Measurements from ENCODE around the gene DNAAF8. TPM values are rescaled to one million over a fixed set of nuclear protein-coding genes. Genes with fewer than 3 reads are reported as not detected.

DNAAF8 gene
- total and polyA plus RNA-seq, 8 donors, result 0.23 to 1.0 (median 0.58) TPM

- no peak for DNase-seq
- WGBS, 2 donors, result 91 to 95% methylated on average over 23 of the region's 23 CpGs
- H3K4me3 ChIP-seq, result no peak overlapping the region
- H3K9me3 ChIP-seq, result no peaks in the 10 kb centered on the region
- H3K36me3 ChIP-seq, result peaks cover 0 to 38% (median 16%) of the 10 kb centered on the region in 3 donors
- TF ChIP-seq CTCF (IDR thresholded peaks at IDR 0.05), result no peak
- ATAC-seq, result no peak
- no peak for FAIRE-seq
- no peaks in the 10 kb centered on the region for H3K27me3 ChIP-seq
- H3K4me1 ChIP-seq, result peaks cover 0 to 3% (median 3%) of the 10 kb centered on the region in 3 donors
- no peak overlapping the region for H3K27ac ChIP-seq
- intact Hi-C loops (cut with DNase I), result no loop called here
These were observed 26.0 kb downstream of the DNAAF8 start for GRCh38 chr16:4760221-4760910.

- TF ChIP-seq CTCF (IDR thresholded peaks at IDR 0.05), result no peak
- intact Hi-C loops (cut with DNase I), result no loop called here
- Histone ChIP-seq H3K27ac (no peak overlapping the region), H3K27me3 (no peaks in the 10 kb centered on the region), H3K4me1 (peaks cover 0 to 12% (median 11%) of the 10 kb centered on the region in 3 donors), H3K4me3 (no peak overlapping the region), H3K9me3 (no peaks in the 10 kb centered on the region), H3K36me3 (peaks cover 0 to 38% (median 14%) of the 10 kb centered on the region in 3 donors)
- no peak for FAIRE-seq
- DNase-seq, result no peak
- no peak for ATAC-seq
- WGBS, 2 donors, result 93 to 97% methylated on average over 8 to 9 of the region's 9 CpGs
These were observed 27.9 kb downstream of the DNAAF8 start for GRCh38 chr16:4762205-4762604.

- intact Hi-C loops (cut with DNase I), result no loop called here
- DNase-seq (no peak), ATAC-seq (no peak), FAIRE-seq (no peak)
- no peak overlapping the region for H3K4me3 ChIP-seq
- 88 to 93% methylated on average over 7 of the region's 7 CpGs for WGBS, 2 donors
- peaks cover 0 to 18% (median 12%) of the 10 kb centered on the region in 3 donors for H3K4me1 ChIP-seq
- H3K27me3 ChIP-seq, result no peaks in the 10 kb centered on the region
- no peak overlapping the region for H3K27ac ChIP-seq
- no peaks in the 10 kb centered on the region for H3K9me3 ChIP-seq
- no peak for TF ChIP-seq CTCF (IDR thresholded peaks at IDR 0.05)
- peaks cover 0 to 32% (median 13%) of the 10 kb centered on the region in 3 donors for H3K36me3 ChIP-seq
These were observed 29.5 kb downstream of the DNAAF8 start for GRCh38 chr16:4763791-4764190.

DNA sequence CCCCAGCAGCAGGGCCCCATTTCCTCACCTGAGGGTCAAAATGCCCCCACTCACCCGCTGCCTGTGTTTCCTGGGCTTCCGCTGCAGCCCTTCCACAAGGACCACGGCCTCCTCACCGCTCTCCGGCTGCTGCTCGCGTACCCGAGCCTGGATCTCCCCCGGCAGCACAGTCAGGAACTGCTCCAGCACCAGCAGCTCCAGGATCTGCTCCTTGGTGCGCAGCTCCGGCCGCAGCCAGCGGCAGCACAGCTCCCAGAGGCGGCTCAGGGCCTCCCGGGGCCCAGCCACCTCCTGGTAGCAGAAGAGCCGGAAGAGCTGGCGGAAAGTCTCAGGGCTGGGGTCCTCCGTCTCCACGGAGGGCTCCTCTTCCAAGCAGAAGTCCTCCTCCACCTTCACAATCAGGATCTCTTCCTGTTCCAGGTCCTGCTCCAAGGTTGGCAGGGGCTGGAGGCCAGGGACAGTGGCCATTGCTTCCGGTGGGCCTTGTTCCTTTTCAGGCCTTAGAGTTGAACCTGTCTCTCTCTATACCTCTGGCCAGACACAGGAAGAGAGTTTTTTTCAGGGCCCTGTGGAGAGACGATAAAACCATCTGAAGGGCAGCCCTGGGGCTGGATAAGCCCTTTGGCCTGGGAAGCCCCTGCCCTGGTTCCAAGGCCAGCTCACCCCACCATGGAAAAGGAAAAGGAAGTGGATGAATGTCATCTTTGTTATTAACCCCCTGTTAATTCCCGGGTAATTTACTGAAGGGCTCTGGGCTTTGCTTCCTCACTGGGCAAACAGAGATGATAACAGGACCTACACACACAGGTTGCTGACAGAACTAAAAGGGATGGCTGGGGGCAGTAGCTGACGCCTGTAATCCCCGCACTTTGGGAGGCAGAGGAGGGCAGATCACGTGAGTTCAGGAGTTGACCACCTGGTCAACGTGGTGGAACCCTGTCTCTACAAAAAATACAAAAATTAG is 31.5 kb downstream of the DNAAF8 start:
- TF ChIP-seq CTCF (IDR thresholded peaks at IDR 0.05), result no peak
- ATAC-seq (no peak), DNase-seq (no peak), FAIRE-seq (no peak)
- Histone ChIP-seq H3K9me3 (no peaks in the 10 kb centered on the region), H3K4me3 (peak overlapping the region; percentile 73 to 99 (median 90)), H3K27me3 (no peaks in the 10 kb centered on the region), H3K36me3 (peaks cover 0 to 14% (median 3%) of the 10 kb centered on the region in 3 donors), H3K27ac (no peak overlapping the region), H3K4me1 (peaks cover 0 to 18% (median 12%) of the 10 kb centered on the region in 3 donors)
- intact Hi-C loops (cut with DNase I), result no loop called here
- WGBS, 2 donors, result 68 to 72% methylated on average over 26 of the region's 26 CpGs

All from pancreas (tissue), 10 donors.